Amygdala (tissue), 56 donors: ENCODE results near the gene NCMAP.

Source experiments
- DNase-seq, 56 donors: peaks; one replicate each; lab custom pipeline; 2025; lab: John Stamatoyannopoulos, UW

Gene NCMAP

GRCh38 chr1:24567792-24568388 is 12.0 kb downstream of the NCMAP start:
- no peak for DNase-seq

GRCh38 chr1:24568475-24568874 is 12.6 kb downstream of the NCMAP start:
- no peak for DNase-seq

DNA sequence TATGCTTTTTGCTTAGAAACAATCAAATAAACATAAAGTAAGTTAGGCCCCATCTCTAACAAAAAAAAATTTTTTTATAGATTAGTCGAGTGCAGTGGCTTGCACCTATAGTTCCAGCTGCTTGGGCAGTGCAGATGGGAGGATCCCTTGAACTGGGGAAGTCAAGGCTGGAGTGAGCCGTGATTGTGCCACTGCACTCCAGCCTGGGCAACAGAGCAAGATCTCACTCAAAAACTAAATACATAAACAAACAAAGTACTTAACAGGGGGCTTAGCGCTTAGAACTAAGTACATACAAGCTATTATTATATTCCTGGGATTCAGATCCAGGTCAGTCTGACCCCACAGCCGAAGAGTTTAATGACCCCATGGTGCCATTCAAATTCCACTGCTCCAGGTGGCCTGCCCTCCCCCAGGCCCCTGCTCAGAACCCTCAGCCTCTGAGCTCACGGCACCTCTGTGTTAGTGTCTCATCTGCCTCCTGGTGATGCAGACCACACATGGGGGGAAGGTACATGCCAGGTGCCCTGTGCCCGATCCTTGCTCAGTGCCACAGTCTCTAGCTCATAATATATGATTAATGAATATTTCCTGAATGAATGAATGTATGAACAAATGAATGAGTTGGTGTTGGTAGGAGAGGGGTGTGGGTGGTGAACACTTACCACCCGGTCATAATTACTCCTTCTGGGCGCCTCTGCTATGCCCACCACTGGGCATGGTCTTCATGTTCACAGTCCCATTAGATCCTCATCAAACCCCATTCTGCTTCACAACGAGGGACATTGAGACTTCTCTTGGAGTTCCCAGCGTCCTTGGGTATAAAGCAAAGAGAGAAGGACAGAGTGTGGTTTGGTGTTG is 14.6 kb downstream of the NCMAP start:
- DNase-seq: no peak

DNA sequence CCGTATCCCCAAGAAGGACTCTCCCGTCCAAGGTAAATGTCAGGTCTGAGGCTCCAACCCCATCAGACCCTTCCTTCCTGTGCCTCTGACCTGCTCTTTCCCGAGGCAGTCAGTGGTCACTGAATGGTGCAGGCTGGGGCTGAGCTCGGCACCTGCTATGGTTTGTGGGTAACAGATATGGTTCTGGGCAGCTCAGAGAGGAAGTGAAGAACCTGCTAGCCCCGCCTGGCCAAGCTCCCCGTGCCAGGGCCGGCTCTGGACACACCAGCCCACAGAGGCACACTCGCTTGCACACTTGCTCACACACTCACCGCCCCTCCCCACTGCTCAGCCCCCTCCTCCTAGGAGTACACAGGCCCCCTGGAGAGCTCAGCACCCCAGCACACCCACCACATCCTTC is 16.4 kb downstream of the NCMAP start:
- no peak for DNase-seq

DNA sequence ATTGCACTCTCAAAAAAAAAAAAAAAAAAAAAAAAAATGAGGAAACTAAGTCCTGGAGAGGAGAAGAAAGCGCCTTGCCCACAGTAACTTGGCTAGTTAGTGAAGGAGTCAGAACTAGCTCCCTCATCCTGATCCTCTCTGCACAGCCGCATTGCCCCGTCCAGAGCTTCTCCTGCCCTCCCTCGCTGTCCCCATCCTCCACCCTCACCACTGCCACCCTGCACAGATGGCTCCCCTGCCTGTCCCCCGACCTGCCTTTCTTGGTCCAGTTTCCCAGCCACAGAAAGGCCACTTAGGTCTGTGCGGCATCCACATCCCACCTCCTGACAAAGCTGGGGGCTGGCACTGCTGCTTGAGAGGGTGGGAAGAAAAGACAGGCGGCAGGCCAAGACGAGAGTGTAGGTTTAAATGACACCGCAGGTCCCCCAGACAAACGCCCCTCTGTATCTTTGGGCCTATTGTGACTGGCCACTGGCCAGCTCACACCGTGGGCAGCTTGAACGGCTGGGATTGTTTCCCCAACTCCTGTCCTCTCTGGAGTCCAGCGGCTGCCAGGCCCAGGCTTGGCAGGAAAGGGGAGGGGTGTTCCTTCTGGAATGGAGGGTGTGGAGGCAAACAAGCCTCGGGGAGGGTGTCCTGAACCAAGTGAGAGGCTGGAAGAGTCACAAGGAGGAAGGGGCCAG is 20.2 kb downstream of the NCMAP start:
- DNase-seq: peak in 19 of 56 donors; percentile 3 to 48 (median 21)

DNA sequence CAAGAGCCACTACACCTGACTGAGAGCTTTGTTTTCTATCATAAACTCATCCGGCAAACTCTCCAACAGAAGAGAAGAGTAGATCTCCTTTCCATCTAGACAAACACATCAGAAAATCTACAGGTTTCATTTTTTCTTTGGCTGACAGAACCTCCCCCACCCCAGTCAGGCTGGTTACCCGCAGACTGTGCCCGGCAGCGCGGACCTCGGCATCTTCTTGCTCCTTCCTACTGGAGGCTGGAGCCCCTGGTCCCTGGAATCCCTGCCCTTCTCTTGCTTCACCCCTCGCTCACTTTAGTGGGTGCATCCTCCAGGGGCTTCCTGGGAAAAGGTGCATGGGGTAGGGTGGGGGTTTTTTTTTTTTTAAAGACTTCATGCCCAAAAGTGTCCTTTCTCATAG is 23.0 kb downstream of the NCMAP start:
- DNase-seq: no peak

GRCh38 chr1:24580756-24581155 is 24.9 kb downstream of the NCMAP start:
- no peak for DNase-seq

GRCh38 chr1:24584171-24584647 is 28.3 kb downstream of the NCMAP start:
- DNase-seq: no peak

DNA sequence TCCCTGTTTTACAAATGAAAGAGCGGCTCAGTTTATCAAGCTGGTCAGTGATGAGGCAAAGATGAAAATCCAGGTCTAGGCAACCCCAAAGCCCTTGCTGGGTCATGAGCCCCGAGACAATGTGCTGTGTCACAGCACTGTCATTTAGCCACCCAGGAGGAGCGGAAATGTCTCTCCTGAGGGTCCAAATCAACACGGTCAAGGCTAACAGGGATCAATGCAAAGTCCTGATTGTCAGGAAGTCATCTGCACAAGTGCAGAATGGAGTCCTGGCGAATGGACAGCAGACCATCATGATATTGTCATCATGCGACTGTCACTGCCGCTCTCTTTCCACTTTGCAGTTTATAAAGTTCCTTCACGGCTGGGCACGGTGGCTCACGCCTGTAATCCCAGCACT is 30.2 kb downstream of the NCMAP start:
- DNase-seq: no peak

GRCh38 chr1:24586970-24587820 is 31.3 kb downstream of the NCMAP start:
- peak in 13 of 56 donors; percentile 1 to 61 (median 9) for DNase-seq

- no peak for DNase-seq
Measured at GRCh38 chr1:24588573-24588972, 32.7 kb downstream of the NCMAP start.

DNA sequence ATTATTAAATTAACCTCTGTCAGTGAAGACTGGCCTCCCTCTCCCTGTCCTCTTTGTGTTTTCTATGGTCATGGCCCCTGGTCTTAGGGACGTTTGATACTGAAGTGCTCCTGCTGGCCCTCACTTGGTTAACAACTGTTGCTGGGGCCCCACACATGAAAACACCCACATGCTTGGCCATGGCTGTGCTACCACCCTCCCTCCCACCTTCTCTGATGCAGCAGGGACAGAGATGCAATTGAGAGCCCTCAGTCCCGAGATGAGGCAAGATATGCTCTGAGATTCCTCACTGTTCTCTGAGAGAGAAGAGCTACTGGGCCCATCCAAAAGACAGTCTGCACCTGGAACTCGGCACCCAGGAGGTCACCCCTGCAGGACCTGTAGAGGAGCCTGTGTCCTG is 33.3 kb downstream of the NCMAP start:
- no peak for DNase-seq

DNA sequence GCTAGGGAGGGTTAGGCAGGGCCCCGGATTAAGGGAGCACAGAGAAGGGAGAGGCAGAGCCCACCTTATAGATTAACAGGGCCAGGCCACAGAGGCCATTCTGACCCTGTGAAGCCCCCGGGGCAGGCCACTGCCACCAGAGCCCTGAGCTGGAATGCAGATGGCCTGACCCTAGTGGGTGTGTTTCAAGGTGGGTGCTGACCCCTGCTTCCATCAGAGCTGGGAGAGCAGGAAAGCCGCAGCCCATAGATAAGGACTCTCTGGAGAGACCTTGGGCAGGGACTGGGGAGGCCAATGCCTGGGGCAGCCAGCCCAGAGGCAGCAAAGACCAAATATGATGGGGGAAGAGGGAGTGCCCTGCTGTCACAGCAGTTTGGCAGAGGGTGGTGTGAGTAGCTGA is 35.9 kb downstream of the NCMAP start:
- DNase-seq: no peak

DNA sequence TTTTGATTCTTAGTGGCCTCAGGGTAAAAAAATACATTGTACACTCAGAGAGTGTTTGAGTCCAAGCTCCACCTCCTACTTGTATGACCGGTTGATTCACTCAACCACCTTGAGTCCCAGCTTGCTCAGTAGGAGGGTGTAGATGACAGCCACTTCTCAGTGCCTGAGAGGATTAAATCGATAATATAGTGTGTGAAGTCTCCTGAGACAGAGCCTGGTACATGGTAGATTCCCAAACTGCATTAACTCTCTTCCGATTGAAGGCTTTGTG is 38.4 kb downstream of the NCMAP start:
- no peak for DNase-seq

DNA sequence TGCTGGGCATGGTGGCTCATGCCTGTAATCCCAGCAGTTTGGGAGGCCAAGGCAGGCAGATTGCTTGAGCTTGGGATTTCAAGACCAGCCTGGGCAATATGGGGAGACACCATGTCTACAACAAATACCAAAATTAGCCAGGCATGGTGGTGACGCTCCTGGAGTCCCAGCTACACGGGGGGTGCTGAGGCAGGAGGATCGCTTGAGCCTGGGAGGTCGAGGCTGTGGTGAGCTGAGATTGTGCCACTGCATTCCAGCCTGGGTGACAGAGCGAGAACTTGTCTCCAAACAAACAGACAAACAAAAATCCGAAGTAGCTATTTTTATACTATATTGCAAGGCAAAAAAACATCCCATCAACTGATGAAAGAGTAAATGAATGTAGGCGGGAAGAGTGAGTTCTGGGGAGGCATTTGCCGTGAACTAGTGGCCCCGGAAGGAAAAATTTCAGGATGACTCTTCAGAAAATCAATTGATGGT is 40.6 kb downstream of the NCMAP start:
- no peak for DNase-seq

- DNase-seq: no peak
Measured at GRCh38 chr1:24599265-24599664, 43.4 kb downstream of the NCMAP start.

GRCh38 chr1:24600551-24600950 is 44.7 kb downstream of the NCMAP start:
- no peak for DNase-seq

- DNase-seq: no peak
Measured at GRCh38 chr1:24605534-24606295, 49.8 kb downstream of the NCMAP start.

- DNase-seq: no peak
Measured at GRCh38 chr1:24606296-24606605, 50.4 kb downstream of the NCMAP start.

DNA sequence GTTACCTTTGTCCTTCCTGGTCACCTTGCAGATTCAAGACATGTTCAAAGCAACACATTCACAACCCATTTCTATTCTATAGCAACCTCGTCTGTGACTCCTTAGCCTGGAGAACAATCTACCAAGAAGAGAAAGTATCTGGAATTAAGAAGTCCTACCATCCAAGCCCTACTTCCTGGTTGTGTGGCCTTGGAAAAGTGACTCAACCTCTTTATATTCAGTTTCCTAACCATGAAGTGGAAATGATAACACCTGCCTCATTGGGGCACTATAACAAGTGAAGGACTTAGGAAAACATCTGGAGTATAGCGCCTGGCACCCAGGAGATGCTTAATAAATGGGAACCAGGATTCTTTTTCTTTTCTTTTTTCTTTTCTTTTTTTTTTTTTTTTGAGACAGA is 50.7 kb downstream of the NCMAP start:
- DNase-seq: no peak
